Subcutaneous adipose tissue (tissue), 4 donors: ENCODE measurements around the gene MELK. TPM values are rescaled to one million over a fixed set of nuclear protein-coding genes. Genes with fewer than 3 reads are reported as not detected.

ENCODE experiments used
- CTCF ChIP-seq: fragments of 450-650 bp; IDR thresholded peaks from one replicate; pipeline ENCODE4 v1.5.1; 2016; ENCODE audit warnings: low read depth, mild to moderate bottlenecking, control low read depth, antibody characterized with exemption, moderate library complexity
- total RNA-seq, 4 donors: library from RNA; depleted of rRNA; stranded (reverse); fragments of >200 nt; gene quantifications; one replicate each; pipeline ENCODE4 v1.1.0, GENCODE V29; 2016

MELK gene
- total RNA-seq = 1 to 10 TPM in 1 of 4 donors, under 1 TPM in 3; 0.49 to 3.6 (median 0.72) TPM

GRCh38 chr9:36572515-36573418 lies at the start of gene MELK:
MELK (plus strand) TSS chr9:36572895; CDS start chr9:36581682, 8,787 bp downstream.
- no peak for TF ChIP-seq CTCF

DNA sequence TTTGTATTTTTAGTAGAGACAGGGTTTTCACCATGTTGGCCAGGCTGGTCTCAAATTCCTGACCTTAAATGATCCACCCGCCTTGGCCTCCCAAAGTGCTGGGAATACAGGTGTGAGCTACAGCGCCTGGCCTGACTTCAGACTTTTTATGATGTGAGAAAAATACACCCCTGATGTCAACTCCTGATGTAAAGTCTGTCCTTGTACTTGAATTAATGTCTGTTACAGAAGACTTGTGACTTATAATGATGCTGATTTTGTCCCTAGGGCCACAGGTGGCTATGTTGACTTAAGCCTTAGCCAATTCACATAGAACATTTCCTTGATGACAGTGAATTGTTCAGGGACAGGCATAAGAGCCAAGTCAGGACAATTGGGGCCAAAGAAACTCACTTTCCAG lies 42.5 kb upstream of the MELK start:
- no peak for TF ChIP-seq CTCF

DNA sequence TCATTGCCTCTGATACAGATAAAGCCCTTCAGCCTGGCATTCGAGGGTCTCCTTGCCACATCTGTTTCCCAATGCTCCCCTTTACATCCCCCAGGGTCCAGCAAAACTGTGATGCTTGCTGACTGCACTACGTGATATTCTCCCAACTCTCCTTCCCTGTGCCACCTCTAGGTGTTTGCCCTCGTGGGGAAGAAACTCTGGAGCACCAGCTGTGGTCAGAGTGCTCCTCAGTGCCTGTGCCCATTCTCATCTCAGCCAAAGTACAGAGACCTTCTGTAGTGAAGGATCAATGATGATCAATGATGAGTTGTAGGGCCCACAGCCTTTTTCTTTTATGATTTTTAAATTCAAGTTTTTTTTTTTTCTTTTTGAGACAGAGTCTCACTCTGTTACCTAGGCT lies 40.3 kb upstream of the MELK start:
- no peak for TF ChIP-seq CTCF

DNA sequence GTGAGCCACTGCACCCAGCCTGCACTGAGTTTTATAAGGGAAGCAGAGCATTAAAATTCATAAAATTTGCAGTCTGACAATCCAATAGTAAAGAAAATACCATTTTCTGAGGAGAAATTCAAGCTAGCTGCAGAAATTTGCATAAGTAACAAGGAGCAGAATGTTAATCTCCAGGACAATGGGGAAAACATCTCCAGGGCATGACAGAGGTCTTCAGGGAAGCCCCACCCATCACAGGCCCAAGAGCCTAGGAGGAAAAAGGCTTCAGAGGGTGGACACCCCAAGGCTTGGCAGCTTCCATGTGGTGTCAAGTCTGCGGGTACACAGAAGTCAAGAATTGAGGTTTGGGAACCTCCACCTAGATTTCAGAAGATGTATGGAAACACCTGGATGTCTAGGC lies 37.6 kb upstream of the MELK start:
- TF ChIP-seq CTCF = no peak

- no peak for TF ChIP-seq CTCF
These were observed 34.8 kb upstream of the MELK start for GRCh38 chr9:36537861-36538260.

GRCh38 chr9:36542355-36542754 lies 30.3 kb upstream of the MELK start:
- no peak for TF ChIP-seq CTCF

DNA sequence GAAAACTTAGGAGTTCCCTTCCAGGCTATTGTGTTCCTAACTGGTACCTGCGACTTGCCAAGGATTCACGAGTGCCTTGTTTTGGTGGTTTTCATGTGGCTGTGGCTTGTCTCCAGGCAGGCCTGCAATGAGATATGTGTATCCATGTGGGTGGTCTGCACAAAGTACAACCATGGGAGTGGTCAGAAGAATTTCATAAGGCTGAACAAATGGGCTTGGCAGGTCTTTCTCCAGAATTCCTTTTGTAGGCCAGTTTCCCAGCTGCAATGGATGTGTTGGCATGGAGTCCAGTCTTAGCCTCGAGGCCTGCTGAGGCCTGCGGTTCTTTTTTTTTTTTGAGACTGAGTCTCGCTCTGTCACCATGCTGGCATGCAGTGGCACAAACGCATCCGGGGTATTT lies 28.8 kb upstream of the MELK start:
- TF ChIP-seq CTCF = no peak
